ENCODE data around the gene UBASH3A.

UBASH3A gene

DNA sequence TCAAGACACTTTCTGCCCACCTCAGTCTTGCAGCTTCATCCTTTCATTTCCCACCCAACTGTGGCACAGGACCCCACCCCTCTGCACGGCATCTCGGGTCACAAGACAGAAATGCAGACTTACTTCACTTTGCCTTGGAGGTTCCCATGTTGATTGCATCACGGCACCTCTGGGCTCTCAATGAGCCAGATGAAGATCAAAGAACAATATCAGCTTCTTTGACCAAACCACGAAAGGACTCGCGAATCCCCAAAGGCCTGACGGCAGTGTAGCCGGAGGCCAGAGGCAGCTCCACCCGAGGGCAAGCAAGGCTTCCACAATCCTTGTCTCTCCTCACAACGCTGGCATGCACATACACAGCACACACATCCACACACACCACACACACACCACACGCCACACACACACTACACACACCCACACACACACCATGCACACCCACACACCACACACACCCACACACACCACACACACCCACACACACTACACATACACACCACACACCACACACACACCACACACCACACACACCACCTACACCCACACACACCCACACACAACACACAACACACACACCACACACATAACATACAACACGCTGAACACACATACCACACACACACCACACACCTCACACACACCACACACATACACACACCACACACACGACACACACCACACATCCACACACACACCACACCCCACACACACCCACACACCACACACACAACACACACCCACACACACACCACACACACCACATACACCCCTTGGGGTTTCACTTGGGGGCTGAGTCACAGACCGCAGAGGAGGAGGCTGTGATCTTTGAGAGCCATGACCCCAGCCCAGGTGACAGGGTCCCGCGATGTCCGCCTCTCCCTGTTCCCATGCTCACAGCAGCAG lies 35.8 kb downstream of the UBASH3A start (continued):
- TF ChIP-seq, protein P1, sequence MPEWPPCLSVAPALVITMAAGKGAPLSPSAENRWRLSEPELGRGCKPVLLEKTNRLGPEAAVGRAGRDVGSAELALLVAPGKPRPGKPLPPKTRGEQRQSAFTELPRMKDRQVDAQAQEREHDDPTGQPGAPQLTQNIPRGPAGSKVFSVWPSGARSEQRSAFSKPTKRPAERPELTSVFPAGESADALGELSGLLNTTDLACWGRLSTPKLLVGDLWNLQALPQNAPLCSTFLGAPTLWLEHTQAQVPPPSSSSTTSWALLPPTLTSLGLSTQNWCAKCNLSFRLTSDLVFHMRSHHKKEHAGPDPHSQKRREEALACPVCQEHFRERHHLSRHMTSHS (tag by site-specific recombination; IDR thresholded peaks at IDR 0.05), result 0 out of 2 replicates have a peak, but pooled peaks have one; percentile 36
- TF ChIP-seq ZNF394 (tag by site-specific recombination; IDR thresholded peaks at IDR 0.05; ENCODE audit: borderline replicate concordance) (no peak), MEIS1 (CRISPR knock-in tag; IDR thresholded peaks at IDR 0.05; ENCODE audit: borderline replicate concordance) (no peak), ZNF214 (tag by site-specific recombination; IDR thresholded peaks at IDR 0.05; ENCODE audit: borderline replicate concordance) (no peak), YY1 (tag by site-specific recombination; IDR thresholded peaks at IDR 0.05) (no peak), GLI2 (tag by site-specific recombination; IDR thresholded peaks at IDR 0.05; ENCODE audit: borderline replicate concordance, low read depth) (no peak), ZFP41 (tag by site-specific recombination; IDR thresholded peaks at IDR 0.05; ENCODE audit: borderline replicate concordance) (no peak), ZNF19 (tag by site-specific recombination; IDR thresholded peaks at IDR 0.05; ENCODE audit: low read depth) (no peak), TRIM28 (IDR thresholded peaks at IDR 0.05; ENCODE audit: borderline replicate concordance, low read length) (no peak), ZBTB17 (tag by site-specific recombination; IDR thresholded peaks at IDR 0.05) (no peak), ZNF530 (tag by site-specific recombination; IDR thresholded peaks at IDR 0.05; ENCODE audit: low read depth) (no peak), ZNF221 (tag by site-specific recombination; IDR thresholded peaks at IDR 0.05; ENCODE audit: borderline replicate concordance) (no peak), OSR2 (tag by site-specific recombination; IDR thresholded peaks at IDR 0.05) (no peak), PRDM1 (tag by site-specific recombination; IDR thresholded peaks at IDR 0.05) (no peak), ZNF140 (tag by site-specific recombination; IDR thresholded peaks at IDR 0.05) (no peak), ZNF600 (tag by site-specific recombination; IDR thresholded peaks at IDR 0.05) (no peak)
- TF ChIP-seq, protein P2, sequence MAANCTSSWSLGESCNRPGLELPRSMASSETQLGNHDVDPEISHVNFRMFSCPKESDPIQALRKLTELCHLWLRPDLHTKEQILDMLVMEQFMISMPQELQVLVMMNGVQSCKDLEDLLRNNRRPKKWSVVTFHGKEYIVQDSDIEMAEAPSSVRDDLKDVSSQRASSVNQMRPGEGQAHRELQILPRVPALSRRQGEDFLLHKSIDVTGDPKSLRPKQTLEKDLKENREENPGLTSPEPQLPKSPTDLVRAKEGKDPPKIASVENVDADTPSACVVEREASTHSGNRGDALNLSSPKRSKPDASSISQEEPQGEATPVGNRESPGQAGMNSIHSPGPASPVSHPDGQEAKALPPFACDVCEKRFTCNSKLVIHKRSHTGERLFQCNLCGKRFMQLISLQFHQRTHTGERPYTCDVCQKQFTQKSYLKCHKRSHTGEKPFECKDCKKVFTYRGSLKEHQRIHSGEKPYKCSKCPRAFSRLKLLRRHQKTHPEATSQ (tag by site-specific recombination; IDR thresholded peaks at IDR 0.05), result no peak
- TF ChIP-seq, protein P3, sequence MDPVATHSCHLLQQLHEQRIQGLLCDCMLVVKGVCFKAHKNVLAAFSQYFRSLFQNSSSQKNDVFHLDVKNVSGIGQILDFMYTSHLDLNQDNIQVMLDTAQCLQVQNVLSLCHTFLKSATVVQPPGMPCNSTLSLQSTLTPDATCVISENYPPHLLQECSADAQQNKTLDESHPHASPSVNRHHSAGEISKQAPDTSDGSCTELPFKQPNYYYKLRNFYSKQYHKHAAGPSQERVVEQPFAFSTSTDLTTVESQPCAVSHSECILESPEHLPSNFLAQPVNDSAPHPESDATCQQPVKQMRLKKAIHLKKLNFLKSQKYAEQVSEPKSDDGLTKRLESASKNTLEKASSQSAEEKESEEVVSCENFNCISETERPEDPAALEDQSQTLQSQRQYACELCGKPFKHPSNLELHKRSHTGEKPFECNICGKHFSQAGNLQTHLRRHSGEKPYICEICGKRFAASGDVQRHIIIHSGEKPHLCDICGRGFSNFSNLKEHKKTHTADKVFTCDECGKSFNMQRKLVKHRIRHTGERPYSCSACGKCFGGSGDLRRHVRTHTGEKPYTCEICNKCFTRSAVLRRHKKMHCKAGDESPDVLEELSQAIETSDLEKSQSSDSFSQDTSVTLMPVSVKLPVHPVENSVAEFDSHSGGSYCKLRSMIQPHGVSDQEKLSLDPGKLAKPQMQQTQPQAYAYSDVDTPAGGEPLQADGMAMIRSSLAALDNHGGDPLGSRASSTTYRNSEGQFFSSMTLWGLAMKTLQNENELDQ (tag by site-specific recombination; IDR thresholded peaks at IDR 0.05; ENCODE audit: low read depth), result no peak
- TF ChIP-seq, protein P4, sequence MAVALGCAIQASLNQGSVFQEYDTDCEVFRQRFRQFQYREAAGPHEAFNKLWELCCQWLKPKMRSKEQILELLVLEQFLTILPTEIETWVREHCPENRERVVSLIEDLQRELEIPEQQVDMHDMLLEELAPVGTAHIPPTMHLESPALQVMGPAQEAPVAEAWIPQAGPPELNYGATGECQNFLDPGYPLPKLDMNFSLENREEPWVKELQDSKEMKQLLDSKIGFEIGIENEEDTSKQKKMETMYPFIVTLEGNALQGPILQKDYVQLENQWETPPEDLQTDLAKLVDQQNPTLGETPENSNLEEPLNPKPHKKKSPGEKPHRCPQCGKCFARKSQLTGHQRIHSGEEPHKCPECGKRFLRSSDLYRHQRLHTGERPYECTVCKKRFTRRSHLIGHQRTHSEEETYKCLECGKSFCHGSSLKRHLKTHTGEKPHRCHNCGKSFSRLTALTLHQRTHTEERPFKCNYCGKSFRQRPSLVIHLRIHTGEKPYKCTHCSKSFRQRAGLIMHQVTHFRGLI (tag by site-specific recombination; IDR thresholded peaks at IDR 0.05), result no peak
- TF ChIP-seq, protein P5, sequence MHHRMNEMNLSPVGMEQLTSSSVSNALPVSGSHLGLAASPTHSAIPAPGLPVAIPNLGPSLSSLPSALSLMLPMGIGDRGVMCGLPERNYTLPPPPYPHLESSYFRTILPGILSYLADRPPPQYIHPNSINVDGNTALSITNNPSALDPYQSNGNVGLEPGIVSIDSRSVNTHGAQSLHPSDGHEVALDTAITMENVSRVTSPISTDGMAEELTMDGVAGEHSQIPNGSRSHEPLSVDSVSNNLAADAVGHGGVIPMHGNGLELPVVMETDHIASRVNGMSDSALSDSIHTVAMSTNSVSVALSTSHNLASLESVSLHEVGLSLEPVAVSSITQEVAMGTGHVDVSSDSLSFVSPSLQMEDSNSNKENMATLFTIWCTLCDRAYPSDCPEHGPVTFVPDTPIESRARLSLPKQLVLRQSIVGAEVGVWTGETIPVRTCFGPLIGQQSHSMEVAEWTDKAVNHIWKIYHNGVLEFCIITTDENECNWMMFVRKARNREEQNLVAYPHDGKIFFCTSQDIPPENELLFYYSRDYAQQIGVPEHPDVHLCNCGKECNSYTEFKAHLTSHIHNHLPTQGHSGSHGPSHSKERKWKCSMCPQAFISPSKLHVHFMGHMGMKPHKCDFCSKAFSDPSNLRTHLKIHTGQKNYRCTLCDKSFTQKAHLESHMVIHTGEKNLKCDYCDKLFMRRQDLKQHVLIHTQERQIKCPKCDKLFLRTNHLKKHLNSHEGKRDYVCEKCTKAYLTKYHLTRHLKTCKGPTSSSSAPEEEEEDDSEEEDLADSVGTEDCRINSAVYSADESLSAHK (tag by site-specific recombination; IDR thresholded peaks at IDR 0.05), result no peak
- TF ChIP-seq, protein P6, sequence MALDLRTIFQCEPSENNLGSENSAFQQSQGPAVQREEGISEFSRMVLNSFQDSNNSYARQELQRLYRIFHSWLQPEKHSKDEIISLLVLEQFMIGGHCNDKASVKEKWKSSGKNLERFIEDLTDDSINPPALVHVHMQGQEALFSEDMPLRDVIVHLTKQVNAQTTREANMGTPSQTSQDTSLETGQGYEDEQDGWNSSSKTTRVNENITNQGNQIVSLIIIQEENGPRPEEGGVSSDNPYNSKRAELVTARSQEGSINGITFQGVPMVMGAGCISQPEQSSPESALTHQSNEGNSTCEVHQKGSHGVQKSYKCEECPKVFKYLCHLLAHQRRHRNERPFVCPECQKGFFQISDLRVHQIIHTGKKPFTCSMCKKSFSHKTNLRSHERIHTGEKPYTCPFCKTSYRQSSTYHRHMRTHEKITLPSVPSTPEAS (tag by site-specific recombination; IDR thresholded peaks at IDR 0.05), result peak; percentile 82
- TF ChIP-seq, protein P7, sequence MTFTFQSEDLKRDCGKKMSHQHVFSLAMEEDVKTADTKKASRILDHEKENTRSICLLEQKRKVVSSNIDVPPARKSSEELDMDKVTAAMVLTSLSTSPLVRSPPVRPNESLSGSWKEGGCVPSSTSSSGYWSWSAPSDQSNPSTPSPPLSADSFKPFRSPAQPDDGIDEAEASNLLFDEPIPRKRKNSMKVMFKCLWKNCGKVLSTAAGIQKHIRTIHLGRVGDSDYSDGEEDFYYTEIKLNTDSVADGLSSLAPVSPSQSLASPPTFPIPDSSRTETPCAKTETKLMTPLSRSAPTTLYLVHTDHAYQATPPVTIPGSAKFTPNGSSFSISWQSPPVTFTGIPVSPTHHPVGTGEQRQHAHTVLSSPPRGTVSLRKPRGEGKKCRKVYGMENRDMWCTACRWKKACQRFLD (tag by site-specific recombination; IDR thresholded peaks at IDR 0.05), result no peak
- TF ChIP-seq, protein P8, sequence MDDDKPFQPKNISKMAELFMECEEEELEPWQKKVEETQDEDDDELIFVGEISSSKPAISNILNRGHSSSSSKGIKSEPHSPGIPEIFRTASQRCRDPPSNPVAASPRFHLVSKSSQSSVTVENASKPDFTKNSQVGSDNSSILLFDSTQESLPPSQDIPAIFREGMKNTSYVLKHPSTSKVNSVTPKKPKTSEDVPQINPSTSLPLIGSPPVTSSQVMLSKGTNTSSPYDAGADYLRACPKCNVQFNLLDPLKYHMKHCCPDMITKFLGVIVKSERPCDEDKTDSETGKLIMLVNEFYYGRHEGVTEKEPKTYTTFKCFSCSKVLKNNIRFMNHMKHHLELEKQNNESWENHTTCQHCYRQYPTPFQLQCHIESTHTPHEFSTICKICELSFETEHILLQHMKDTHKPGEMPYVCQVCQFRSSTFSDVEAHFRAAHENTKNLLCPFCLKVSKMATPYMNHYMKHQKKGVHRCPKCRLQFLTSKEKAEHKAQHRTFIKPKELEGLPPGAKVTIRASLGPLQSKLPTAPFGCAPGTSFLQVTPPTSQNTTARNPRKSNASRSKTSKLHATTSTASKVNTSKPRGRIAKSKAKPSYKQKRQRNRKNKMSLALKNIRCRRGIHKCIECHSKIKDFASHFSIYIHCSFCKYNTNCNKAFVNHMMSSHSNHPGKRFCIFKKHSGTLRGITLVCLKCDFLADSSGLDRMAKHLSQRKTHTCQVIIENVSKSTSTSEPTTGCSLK (tag by site-specific recombination; IDR thresholded peaks at IDR 0.05), result no peak
